Glomerular visceral epithelial cell (primary cell): ENCODE measurements around the gene TIMM17A.
A peak's percentile ranks its signal among the peaks of the same experiment; 100 is the strongest.

Experiments used
- DNase-seq: peaks from one replicate; pipeline ENCODE4 v3.0.0-alpha.2; 2016; ENCODE audit errors: extremely low spot score

TIMM17A gene

DNA sequence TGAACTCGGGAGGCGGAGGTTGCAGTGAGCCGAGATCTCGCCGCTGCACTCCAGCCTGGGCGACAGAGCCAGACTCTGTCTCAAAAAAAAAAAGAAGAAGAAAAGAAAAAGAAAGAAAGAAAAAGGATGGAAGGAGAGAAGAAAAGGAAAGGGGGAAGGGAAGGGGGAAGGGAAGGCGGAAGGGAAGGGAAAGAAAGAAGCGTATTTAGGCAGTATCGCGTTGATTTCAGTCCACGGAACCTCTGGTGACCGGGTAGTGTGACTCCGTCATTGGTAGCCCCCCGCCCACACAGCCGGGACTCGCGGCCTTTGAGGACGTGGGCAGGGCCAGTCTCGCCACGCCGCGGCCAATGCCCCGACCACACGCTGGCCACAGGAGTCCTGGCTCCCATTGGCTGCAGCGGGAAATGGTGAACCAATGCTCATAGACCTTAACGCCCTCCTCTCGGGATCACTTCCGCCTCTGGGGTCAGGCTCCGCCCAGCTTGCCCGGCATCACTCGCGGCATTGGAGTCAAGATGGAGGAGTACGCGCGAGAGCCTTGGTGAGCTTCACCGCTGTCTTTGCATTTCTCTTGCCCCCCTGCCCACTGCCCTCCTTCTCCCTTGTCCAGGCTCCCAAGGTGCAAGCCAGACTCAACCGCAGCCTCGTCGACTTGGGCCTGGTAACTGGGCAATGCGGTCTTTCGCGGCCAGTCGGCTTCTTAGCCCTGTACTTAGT is at the start of gene TIMM17A:
Gene TIMM17A (plus strand): TSS at position 495 of the 720 bp plus-strand sequence. CDS start 24 bp downstream, at position 519.
- DNase-seq, result peak; percentile 98

DNA sequence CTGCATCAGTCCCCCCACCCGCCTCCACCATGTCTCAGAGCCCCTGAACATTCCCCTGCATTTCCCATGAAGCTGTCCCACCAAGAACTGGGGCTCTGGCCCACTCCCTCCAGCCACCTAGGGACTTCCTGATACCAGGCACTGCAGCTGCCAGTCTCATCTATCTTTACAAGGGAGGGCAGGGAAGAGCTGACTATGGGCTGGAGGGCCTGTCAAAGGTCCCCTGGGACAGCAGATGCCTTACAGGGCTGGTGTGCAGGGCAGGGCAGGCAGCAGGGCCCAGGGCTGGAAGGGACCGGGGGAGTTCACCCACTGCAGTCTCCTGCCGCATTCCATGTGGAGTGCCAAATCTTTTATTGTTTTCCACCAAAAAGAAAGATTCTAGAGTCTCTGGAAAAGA is 49.0 kb upstream of the TIMM17A start:
- no peak for DNase-seq

DNA sequence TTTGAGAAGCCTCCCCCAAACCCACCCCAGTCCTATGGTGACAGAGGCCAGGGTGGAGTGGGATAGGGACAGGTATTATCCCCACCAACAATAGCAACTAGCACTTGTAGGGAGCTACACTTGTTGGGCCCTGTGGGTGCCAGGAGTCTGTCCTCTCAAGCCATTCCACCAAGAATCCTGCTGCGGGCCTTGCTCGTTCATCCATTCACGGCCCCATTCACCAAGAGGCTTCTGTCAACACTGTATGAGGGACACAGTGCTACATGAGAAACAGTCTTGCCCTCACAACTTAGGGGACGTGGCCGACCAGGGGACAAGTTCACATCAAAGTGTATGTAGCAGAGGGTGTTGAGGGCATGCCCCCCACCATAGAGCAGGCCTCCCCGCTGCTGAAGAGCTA is 47.7 kb upstream of the TIMM17A start:
- no peak for DNase-seq

DNA sequence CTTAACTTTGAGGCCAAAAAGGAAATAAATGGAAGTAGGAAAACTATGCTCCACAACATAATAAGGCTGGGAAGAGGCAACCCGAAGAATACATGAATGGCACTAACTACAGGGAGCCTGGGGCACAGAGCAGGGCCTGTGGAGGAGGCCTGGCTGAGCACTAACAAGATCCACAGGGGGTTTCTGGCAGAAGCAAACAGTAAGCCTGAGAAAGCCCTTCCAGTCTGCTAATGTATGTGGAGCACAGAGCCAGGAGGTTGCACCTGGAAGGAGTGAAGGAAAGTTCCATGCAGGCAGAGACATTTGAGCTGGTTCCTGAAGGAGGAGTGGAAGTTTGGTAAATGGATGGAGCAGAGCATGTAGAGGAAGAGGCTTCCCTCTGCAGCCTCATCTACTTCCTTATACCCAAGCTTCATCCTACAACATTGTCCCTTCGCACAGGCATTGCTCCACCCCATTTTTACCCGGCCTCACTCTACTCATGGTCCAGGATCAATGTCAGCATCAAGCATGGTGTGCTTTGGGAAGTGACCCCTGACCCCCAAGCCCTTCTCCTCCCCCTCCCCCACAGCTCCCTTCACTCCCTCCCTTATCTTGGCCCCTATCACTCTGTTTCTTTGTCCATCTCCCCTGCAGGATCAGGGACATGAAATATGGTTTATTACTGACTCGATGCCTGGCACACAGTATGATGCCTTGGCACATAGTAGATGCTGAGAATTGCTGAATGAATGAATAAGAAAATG is 43.3 kb upstream of the TIMM17A start:
- DNase-seq, result no peak

DNA sequence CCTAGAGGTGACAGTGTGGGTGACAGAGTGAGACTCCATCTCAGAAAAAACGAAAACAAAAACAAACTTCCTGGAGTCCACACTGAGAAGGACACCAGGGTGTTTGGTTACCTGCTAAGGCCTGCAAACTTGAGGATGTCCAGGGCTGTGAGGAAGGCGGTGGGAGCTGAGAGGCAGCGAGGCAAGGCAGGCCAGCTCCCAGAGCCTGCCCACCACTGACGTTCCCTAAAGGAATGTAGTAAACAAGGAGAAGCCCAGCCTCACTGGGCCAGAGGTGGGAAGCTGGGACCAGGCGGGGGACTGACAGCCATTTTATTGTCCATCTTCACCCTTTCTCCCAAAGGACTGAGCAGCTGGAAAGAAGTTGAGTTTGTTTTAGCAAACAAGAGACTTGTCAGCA is 42.5 kb upstream of the TIMM17A start:
- no peak for DNase-seq

DNA sequence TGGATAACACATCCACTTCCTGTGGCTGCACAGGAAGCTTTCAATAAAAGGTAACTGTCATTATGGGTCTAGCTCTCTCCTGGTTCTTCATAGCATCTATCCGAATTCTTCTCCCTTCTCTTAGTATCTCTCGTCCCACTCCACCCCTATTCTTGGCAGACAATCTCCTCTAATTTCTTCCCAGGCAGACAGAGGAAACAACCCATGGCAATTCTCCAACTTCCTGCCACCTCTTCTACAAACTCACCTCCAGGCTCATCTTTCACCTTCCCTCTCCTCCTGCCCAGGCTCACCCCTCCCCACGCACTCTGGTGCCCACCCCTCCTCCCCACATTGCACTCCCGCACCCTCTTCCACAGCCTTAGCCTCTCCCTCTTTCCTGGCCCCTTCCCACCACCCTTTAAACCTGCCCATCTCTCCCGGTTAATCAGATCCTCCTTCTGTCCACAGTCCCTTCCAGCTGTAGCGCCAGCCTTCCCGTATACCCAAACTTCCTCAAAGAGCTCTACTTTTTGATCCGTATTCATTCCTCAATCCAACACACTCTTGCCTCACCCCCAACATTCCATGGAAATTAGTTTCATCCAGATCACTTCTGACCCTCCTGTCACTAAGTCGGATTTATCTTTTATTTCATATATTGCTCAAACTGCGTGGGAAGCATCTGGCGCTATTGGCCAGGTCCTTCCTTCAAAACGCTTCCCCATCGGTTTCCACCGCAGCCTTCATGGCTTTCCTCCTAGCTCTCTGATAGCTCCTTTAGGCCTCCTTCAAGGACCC is 40.7 kb upstream of the TIMM17A start:
- no peak for DNase-seq

DNA sequence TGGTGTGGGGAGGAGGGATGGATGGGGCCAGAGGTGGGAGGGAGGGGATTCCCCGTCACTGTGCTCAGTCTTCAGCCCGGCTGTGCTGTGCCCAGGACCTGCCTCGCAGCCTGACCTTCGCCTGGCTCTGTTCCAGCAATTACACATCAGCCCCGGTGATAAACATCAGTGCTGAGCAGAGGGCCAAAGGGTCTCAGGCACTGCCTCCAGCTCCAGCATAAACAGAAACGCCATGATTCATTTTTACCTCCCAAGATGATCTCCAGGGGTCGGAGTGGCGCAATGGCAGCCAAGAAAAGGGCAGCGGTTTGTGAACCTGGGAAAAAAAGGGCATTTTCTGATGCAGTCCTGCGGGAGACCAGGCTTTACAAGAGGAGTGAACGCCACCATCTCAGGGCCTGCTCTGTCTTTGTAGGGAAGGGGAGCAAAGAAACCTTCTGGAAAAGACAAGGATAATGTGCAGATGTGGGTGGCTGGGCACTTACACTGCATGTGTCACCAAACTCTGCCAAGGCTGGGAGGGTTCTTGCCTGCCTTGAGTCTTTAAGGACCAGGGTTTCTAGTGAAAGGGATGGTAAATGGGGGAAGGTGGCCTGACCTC is 38.6 kb upstream of the TIMM17A start:
- peak; percentile 89 for DNase-seq

DNA sequence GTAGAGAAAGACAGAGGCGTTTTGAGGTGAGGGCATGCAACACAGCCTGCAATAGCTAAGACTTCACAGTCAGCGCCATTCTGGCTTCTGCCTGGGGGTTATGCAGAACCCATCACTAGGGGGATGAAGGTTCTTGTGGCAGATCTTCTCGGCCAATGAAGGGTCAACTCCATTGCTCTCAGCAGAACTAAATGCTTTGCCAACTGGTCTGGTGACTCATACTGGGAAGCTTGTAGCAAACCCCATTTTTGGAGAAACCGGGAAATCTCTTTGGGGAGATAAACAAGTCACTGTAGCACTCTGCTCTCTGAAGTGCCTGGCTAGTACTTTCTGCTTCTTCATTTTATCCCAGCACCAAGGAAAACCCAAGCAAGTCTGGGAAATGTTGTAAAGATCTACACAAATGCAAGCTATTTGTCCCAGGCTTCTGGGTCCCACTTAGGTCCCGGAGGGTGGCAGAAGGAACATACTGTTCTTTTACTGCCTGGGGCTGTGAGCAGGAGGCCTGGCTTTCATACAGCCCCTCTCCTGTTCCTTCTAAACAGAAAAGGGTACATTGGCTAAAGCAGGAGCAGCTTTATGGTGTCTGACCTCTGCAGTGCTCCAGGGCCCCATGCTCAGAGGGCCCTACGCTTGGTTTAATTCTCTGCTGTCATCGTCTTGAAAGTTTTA is 37.8 kb upstream of the TIMM17A start:
- peak; percentile 31 for DNase-seq

DNA sequence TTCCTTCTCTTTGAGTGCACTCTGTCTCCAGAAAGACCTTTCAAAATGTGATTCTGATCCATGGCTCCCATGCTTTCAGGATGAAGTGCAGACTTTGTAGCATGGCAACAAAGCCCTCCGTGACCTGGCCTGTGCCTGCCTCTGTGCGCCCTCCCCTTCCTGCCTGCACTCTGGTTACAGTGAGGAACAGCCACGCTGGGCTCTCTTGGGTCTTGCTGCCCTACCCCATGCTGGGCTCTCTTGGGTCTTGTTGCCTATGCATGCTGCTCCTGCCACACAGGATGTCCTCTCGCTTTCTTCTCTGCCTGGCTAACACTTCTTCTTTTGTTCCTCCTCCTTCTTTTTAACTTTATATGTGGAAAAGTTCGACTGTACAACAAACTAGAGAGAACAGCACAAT is 37.0 kb upstream of the TIMM17A start:
- DNase-seq, result no peak

DNA sequence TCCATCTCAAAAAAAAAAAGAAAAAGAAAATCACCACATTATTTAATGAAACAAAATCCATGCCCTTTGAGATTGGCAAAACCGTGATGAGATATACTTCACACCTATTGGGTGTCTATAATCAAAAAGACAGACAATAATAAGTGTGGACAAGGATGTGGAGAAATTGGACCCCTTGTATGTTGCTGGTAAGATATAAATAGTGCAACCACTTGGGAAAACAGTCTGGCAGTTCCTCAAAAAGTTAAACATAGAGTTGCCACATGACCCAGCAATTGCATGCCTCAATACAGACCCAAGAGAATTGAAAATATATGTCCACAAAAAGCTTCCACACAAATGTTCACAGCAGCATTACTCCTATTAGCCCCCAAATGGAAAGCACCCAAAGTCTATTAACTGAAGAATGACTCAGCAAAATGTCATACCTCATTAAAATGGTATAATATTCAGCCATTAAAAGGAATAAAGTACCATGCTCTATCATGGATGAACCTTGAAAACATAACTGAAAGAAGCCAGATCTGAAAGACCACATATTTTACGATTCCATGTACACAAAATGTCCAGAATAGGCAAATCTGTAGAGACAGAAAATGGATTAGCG is 33.2 kb upstream of the TIMM17A start:
- DNase-seq, result no peak

DNA sequence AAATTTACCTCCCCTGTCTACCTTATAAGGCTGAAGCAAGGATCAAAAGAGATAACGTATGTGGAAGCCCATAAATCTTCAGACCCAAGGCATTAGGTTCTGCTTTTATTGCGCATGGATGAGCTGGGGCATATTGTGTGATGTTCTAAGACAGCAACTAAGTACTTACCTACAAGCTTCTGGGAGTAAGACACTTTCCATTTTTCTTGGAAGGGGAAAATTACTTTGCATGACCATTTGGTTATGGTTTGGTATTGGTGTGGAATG is 30.1 kb upstream of the TIMM17A start:
- no peak for DNase-seq

DNA sequence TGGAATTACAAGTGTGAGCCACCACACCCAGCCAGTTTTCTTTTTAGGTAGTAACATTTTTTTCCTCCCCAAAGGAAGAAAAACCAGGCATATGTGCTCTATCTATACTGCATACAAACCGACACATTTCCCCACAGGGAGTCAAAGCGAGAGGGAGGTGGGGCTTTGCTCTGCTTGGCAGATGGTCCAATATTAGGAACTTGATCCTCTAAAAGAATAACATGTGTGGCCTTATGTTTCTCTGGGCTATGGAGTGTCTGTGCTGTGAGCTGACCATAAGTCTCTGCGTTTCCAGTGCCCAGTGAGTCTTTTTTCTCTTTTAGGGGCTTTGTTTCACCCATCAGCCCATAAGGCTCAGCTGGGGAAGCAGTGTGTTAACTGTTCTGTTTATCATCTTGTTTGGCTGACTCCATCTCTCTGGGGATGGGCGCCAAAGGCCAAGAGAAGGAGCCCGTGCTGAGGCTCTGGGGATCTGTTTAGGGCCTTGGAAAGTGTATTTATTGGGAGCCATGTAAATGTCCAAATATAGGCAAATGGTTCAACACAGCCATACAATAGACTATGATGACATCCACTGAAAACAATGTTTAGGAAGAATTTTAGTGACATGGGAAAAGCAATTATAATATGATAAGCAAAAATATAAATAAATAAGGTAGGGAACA is 29.2 kb upstream of the TIMM17A start:
- no peak for DNase-seq

DNA sequence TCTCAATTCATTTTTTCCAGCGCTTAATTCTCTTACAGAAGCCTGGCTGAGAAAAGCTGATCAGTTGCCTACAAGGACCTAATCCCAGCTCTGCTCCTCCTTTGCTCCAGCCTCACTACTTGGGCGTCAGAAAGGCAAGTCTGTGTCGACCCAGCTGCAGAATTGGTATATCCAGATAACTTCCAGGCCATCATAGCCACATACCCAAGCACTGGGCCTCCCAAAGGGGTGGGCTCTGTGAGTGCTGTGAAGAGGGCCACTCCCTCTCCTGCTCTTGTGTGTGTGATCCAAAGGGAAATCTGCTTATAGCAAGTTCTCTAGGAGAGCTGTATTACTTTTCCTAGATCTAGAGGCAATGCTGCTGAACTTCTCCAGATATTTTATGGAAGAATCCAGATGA is 27.0 kb upstream of the TIMM17A start:
- DNase-seq, result no peak

DNA sequence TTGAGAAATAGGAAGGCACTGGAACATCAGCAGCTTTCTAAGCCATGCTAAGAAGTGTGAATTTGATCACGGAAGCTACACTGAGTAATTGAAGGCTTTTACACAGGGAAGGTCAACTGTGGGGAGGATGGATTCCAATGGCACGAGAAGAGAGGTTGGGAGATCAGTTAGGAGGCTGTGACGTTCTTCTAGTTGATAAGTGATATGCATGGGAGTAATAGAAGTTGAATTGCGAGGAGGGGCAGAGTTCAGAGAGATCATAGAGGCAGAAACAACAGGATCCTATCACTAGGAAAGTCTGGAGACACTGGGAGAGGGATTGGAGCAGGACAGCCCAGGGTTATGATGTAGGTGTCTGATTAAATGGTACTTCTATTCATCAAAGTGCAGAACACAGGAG is 25.2 kb upstream of the TIMM17A start:
- no peak for DNase-seq

DNA sequence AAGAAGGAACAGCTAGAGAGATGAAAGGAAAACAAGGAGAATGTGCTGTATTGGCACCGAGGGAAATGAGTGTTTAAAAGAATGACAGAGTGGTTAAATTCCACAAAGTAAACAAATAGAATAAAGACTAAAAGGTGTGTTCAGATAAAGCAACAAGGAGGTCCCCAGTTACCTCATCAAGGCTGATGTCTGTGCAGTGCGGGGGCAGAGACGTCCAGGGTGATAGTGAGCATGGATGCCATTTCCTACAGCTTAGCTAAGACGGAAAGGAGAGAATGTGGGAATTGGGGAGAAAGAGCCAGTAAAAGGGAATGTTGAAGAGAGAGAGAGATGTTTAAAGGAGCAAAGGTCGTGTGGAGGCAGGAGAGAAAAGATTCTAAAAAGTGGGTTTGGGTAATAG is 24.5 kb upstream of the TIMM17A start:
- DNase-seq, result no peak

DNA sequence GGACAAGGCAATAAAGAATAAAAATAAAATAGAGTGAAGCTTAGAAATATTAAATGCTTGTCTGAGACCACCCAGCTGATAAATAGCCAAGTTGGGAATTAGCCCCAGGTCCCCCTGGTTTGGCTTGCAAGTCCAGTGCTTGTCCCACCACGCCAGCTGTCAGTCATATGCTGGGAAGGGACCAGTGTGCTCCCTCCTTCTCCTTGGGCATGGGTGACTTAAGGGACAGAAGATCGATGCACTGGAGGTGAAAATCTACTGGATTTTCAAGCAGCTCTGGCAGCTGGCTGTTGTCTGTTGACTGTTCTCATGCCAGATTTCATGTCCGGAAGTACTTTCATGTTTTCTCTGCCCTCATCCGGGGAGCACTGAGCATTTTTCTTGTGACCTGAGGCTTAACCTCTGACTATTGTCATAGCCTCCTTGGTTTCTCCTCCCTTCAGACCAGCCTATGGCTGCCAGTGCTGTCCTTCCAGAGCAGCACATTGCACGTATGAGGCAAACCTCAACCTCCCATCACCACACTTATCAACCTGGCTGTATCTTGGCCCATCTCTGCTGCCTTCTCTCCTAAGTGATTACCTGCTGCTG is 21.4 kb upstream of the TIMM17A start:
- no peak for DNase-seq

DNA sequence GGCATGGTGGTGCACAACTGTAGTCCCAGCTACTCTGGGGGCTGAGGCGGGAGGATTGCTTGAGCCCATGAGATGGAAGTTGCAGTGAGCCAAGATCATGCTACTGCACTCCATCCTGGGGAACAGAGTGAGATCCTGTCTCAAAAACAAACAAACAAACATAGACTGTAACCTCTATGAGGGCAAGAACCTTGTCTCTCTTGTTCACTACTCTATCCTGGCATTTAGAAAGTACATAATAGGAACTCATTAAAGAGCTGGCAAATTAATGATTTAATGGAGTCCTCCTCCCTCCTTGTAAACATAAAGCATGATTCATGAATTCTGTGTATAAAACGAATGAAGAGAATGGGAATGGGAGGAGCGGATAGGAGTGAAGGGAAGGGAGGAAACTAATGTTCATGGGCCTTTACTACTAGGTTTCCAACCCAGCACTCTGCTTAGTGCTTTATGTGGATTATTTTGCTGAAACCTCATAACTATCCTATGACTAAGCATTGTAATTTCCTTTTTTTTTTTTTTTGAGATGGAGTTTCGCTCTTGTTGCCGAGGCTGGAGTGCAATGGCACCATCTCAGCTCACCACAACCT is 17.6 kb upstream of the TIMM17A start:
- peak; percentile 27 for DNase-seq

DNA sequence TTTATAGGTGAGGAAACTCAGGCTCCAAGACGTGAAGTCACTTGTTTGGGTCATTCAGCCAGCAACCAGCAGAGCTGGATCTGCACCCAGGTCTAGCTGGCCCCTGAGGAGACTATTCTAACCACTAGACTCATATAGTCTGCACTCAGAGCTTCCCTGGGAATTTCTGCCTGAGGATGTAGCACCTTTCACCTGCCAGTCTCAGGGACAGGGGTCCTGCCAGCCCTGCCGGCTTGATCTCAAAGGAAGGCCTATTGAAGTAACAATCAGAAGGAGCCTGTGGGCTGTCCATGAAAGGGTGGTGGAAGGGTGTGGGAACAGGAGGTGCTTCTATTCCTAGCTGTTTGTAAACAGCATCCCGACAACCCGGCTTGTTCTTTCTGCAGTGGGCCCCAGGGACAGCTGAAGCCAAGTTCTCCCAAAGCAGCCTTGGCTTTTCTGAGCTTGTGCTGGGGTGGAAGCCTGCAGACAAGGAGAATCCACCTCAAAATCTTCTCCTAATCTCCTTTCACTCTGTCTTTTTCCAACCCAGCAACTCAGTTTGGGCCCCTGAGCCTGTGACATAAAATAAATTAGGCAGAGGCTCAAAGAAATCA is 16.8 kb upstream of the TIMM17A start:
- no peak for DNase-seq

DNA sequence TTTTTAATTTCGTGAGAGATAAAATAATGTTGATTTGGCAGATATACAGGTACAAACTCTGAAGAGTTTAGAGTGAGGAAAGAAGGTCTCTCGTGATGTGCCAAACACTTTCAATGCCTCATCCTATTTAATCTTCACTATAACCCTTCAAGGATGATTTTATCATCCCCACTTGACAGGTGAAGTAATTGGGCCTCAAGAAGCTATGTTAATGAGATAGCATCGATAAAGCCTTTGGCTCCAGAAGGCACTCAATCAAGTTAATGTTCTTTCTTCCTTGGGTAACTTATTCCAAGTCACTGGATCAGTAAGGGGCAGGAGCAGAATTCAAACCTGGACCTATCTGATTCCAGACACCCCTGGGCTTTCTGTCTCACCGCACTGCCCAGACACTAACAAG is 16.2 kb upstream of the TIMM17A start:
- no peak for DNase-seq

DNA sequence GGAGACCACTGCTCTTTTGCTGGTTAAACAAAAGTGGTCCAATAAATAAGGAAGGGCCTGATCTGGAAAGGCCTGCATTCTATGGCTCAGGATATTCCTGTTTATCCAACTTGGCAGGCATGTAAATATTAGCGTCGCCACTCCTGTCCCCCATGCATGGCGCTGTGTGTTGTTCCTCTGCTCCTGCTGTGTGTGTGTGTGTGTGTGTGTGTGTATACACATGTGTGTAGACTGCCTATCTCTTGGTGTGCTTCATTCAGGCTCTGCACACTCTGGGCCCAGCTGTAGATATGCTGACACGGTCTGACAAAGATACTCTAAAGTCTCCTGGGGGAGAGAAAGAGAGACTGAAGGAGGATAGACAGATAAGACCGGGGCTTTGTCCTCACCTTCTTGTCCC is 15.7 kb upstream of the TIMM17A start:
- DNase-seq, result no peak
